HepG2 (cell line): ENCODE results near the gene ABTB2. TPM values are rescaled to one million over a fixed set of nuclear protein-coding genes. Genes with fewer than 3 reads are reported as not detected.

ENCODE experiments used
- ATAD3A ChIP-seq: sonication (generic); formaldehyde crosslinking; IDR thresholded peaks from 2 replicates; pipeline ENCODE4 v1.4.0; 2020; ENCODE audit warnings: missing genetic modification reagents
- CC2D1A ChIP-seq: sonication (generic); formaldehyde crosslinking; IDR thresholded peaks from 2 replicates; pipeline ENCODE4 v1.8.1; 2023; ENCODE audit warnings: mild to moderate bottlenecking, missing genetic modification reagents
- DMAP1 ChIP-seq: IDR thresholded peaks from 2 replicates; pipeline ENCODE4 v1.6.1; 2016
- FOXP4 ChIP-seq: sonication (generic); formaldehyde crosslinking; IDR thresholded peaks from 2 replicates; pipeline ENCODE4 v1.4.0; 2020; ENCODE audit warnings: missing genetic modification reagents
- HDAC1 ChIP-seq: sonication (generic); formaldehyde crosslinking; IDR thresholded peaks from 2 replicates; pipeline ENCODE4 v1.5.1; 2020; ENCODE audit warnings: mild to moderate bottlenecking, missing genetic modification reagents
- MAZ ChIP-seq, 2 experiments: sonication (generic) in 1 of 2; formaldehyde crosslinking in 1 of 2; IDR thresholded peaks; 2 replicates each; pipeline versions ENCODE4 v1.5.0 to v1.6.1; 2012 to 2020; ENCODE audit warnings: low read depth in 2 of 2, mild to moderate bottlenecking in 2 of 2, borderline replicate concordance in 1 of 2, improper control_type of control experiment in 1 of 2, low read length in 1 of 2, missing genetic modification reagents in 1 of 2, moderate library complexity in 1 of 2
- MEF2D ChIP-seq: sonication (generic); formaldehyde crosslinking; IDR thresholded peaks from 2 replicates; pipeline ENCODE4 v1.5.1; 2020; ENCODE audit warnings: mild to moderate bottlenecking, missing genetic modification reagents
- MYPOP ChIP-seq: sonication (generic); formaldehyde crosslinking; IDR thresholded peaks from 2 replicates; pipeline ENCODE4 v1.8.1; 2023; ENCODE audit warnings: mild to moderate bottlenecking, moderate library complexity, missing genetic modification reagents
- NFYC ChIP-seq: IDR thresholded peaks from 2 replicates; pipeline ENCODE4 v1.6.1; 2016; ENCODE audit warnings: missing genetic modification reagents, missing compliant biosample characterization
- SKIL ChIP-seq: sonication (generic); formaldehyde crosslinking; IDR thresholded peaks from 2 replicates; pipeline ENCODE4 v1.8.0; 2022; ENCODE audit warnings: missing genetic modification reagents, mild to moderate bottlenecking, moderate library complexity, borderline replicate concordance
- SP2 ChIP-seq: sonication (generic); formaldehyde crosslinking; IDR thresholded peaks from 2 replicates; pipeline ENCODE4 v1.5.1; 2020; ENCODE audit warnings: mild to moderate bottlenecking, missing genetic modification reagents
- SRSF4 ChIP-seq: fragments of 200-400 bp; formaldehyde crosslinking; IDR thresholded peaks from one replicate; pipeline ENCODE4 v1.6.1; 2018; ENCODE audit warnings: mild to moderate bottlenecking, low read depth, low read length, moderate library complexity; ENCODE audit not compliant: poor library complexity, severe bottlenecking
- SSRP1 ChIP-seq: IDR thresholded peaks from 2 replicates; pipeline ENCODE4 v1.6.1; 2016; ENCODE audit warnings: control low read depth
- YEATS4 ChIP-seq: sonication (generic); formaldehyde crosslinking; IDR thresholded peaks from 2 replicates; pipeline ENCODE4 v1.4.0; 2020; ENCODE audit warnings: missing genetic modification reagents, borderline replicate concordance
- ZBTB25 ChIP-seq: IDR thresholded peaks from 2 replicates; pipeline ENCODE4 v1.6.1; 2018; ENCODE audit warnings: missing genetic modification reagents
- ZNF276 ChIP-seq: sonication (generic); formaldehyde crosslinking; IDR thresholded peaks from 2 replicates; pipeline ENCODE4 v1.4.0; 2020; ENCODE audit warnings: mild to moderate bottlenecking, low read depth, missing genetic modification reagents
- ZNF331 ChIP-seq: sonication (generic); formaldehyde crosslinking; IDR thresholded peaks from 2 replicates; pipeline ENCODE4 v1.4.0; 2020; ENCODE audit warnings: missing genetic modification reagents
- ZNF639 ChIP-seq: conservative IDR thresholded peaks from 2 replicates; pipeline ENCODE4 v1.6.1; 2018; ENCODE audit warnings: missing genetic modification reagents
- ZNF841 ChIP-seq: sonication (generic); formaldehyde crosslinking; IDR thresholded peaks from 2 replicates; pipeline ENCODE4 v1.8.1; 2023; ENCODE audit warnings: missing genetic modification reagents, borderline replicate concordance
- polyA plus RNA-seq, 8 experiments: library from polyadenylated mRNA; depleted of rRNA in 3 of 8; stranded (reverse) in 7 of 8; unstranded in 1 of 8; fragments of >200 nt; fragmentation: Illumina TruSeq in 4 of 8; extraction: Trizol in 4 of 8; gene quantifications; 2 replicates each; pipeline versions ENCODE4 v1.2.1 to v1.2.3, GENCODE V29; 2011 to 2016; ENCODE audit warnings: low read depth in 4 of 8, missing spikeins in 1 of 8, mixed read lengths in 1 of 8; ENCODE audit not compliant: insufficient read depth in 1 of 8
- total RNA-seq, 5 experiments: library from RNA; depleted of rRNA; stranded (reverse); fragments of >200 nt; fragmentation: Illumina TruSeq; extraction: Trizol; gene quantifications; 2 replicates each; pipeline ENCODE4 v1.2.3, GENCODE V29; 2016; ENCODE audit warnings: low read depth in 1 of 5

ABTB2 gene
- total and polyA plus RNA-seq, 2 of the 13 experiments (the other 11 are each of a cell fraction or from before 2014, with no cell fraction given): 5.1 to 15.4 TPM

GRCh38 chr11:34363363-34364084 lies 5.7 kb upstream of the ABTB2 start (continued):
- TF ChIP-seq MEF2D: no peak
- no peak for TF ChIP-seq MYPOP (CRISPR knock-in tag)
- TF ChIP-seq SP2: no peak
- TF ChIP-seq HDAC1 (CRISPR knock-in tag): no peak; the same call in none of the 2 replicates
- TF ChIP-seq SKIL (CRISPR knock-in tag): no peak
- no peak for TF ChIP-seq ZNF639 (CRISPR knock-in tag)
- TF ChIP-seq FOXP4 (CRISPR knock-in tag): peak; percentile 63
- no peak for TF ChIP-seq DMAP1 (CRISPR knock-in tag)
- TF ChIP-seq ZNF276 (CRISPR knock-in tag): no peak
- no peak for TF ChIP-seq CC2D1A (CRISPR knock-in tag)
- TF ChIP-seq NFYC (CRISPR knock-in tag): peak; percentile 8; the same call in 1 of the 2 replicates
- TF ChIP-seq MAZ (IDR thresholded peaks at IDR 0.05; ENCODE audit: borderline replicate concordance, low read depth, low read length): no peak
- no peak; the same call in 1 of the 2 replicates for TF ChIP-seq MAZ (CRISPR knock-in tag; IDR thresholded peaks at IDR 0.05; ENCODE audit: low read depth)
- TF ChIP-seq SSRP1 (CRISPR knock-in tag): no peak
- no peak for TF ChIP-seq ZNF841 (CRISPR knock-in tag)
- no peak for TF ChIP-seq ZBTB25 (CRISPR knock-in tag)
- no peak for TF ChIP-seq YEATS4 (CRISPR knock-in tag)
- peak; percentile 39 for TF ChIP-seq ZNF331 (CRISPR knock-in tag)
- no peak for TF ChIP-seq SRSF4
- no peak for TF ChIP-seq ATAD3A (CRISPR knock-in tag)
